Activated CD8-positive, alpha-beta T cell treated with anti-CD3 and anti-CD28 coated beads for 36 hours (primary cell): ENCODE measurements around the gene TMUB1. TPM values are rescaled to one million over a fixed set of nuclear protein-coding genes. Genes with fewer than 3 reads are reported as not detected.

Experiments
- ATAC-seq: fragments of 200-7000 bp; cut with Tn5 transposase; one replicate; pipeline ENCODE4 v1.10.0; 2021; ENCODE audit warnings: mild to moderate bottlenecking, moderate library complexity
- CTCF ChIA-PET: fragments of 350-600 bp; sonication (Branson Sonifier 250); formaldehyde crosslinking; loops from one replicate; lab custom pipeline; 2021; ENCODE audit warnings: antibody characterized with exemption; lab: Charles Lee
- POLR2A ChIA-PET: fragments of 350-600 bp; sonication (Branson Sonifier 250); formaldehyde crosslinking; loops from one replicate; lab custom pipeline; 2021; ENCODE audit warnings: antibody characterized with exemption; lab: Charles Lee
- DNase-seq: peaks from one replicate; pipeline ENCODE4 v3.0.0-alpha.2; 2020
- H3K27ac Mint-ChIP-seq: one replicate; pipeline ENCODE4 v1.8.0; 2021; ENCODE audit warnings: mild to moderate bottlenecking, mixed read lengths
- H3K27me3 Mint-ChIP-seq: one replicate; pipeline ENCODE4 v1.8.0; 2021; ENCODE audit warnings: mixed read lengths
- H3K36me3 Mint-ChIP-seq: one replicate; pipeline ENCODE4 v1.8.0; 2021; ENCODE audit warnings: low read depth, mixed read lengths
- H3K4me1 Mint-ChIP-seq: one replicate; pipeline ENCODE4 v1.8.0; 2021; ENCODE audit warnings: low read depth, mixed read lengths
- H3K4me3 Mint-ChIP-seq: one replicate; pipeline ENCODE4 v1.8.0; 2021; ENCODE audit warnings: mild to moderate bottlenecking, moderate library complexity, mixed read lengths
- H3K9me3 Mint-ChIP-seq: one replicate; pipeline ENCODE4 v1.8.0; 2021; ENCODE audit warnings: mixed read lengths
- CTCF ChIP-seq: fragments of 200-600 bp; IDR thresholded peaks from one replicate; pipeline ENCODE4 v1.8.0; 2022; ENCODE audit warnings: antibody characterized with exemption, mild to moderate bottlenecking
- intact Hi-C: fragments of 100-400 bp; cut with micrococcal nuclease; formaldehyde crosslinking; loops from one replicate; pipeline ENCODE4 v1.10.0; 2022
- total RNA-seq, 2 experiments: library from RNA; stranded (reverse); gene quantifications; one replicate each; pipeline ENCODE4 v1.2.3, GENCODE V29; 2021

TMUB1 gene
- total RNA-seq, 2 experiments from 2014 or later, result 59.7 to 64.2 TPM

DNA sequence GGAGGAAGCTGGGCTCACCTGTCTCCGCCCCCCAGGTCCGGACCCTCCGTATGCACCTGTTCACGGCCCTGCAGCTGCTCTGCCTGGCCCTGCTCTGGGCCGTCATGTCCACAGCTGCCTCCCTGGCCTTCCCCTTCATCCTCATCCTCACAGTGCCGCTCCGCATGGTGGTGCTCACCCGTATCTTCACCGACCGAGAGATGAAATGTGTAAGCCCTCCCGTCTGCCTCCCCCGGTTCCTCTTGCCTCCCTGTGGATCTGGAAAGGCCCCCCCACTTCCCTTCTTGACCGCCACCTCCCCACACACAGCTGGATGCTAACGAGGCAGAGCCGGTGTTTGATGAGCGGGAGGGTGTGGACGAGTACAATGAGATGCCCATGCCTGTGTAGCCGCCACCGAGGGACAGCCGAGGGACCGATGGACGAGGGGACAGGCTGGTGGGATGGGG lies 7.3 kb downstream of the TMUB1 start:
- no peak overlapping the region for H3K27ac Mint-ChIP-seq
- peaks cover 22% of the 10 kb centered on the region for H3K36me3 Mint-ChIP-seq
- H3K9me3 Mint-ChIP-seq, result no peaks in the 10 kb centered on the region

DNA sequence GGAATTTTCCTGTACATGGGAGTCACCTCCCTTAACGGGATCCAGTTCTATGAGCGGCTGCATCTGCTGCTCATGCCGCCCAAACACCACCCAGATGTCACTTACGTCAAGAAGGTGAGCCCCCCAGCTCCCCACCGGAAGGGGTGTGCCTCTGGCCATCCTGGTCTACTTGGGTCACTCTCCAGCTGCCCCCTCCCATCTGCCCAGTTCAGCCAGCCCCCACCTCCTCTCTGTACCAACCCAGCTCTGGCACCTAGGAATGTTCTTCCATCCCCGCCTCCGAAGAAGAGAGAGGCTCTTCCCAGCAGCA lies 7.7 kb downstream of the TMUB1 start:
- no peak for DNase-seq
- Mint-ChIP-seq H3K4me3 (no peak overlapping the region), H3K4me1 (peaks cover 18% of the 10 kb centered on the region), H3K27ac (no peak overlapping the region), H3K27me3 (no peaks in the 10 kb centered on the region), H3K36me3 (peaks cover 20% of the 10 kb centered on the region), H3K9me3 (no peaks in the 10 kb centered on the region)
- ChIA-PET CTCF (interaction anchor here (1.1 kb wide), 1 partner anchor 20 kb away, joined by 3 read pairs; no protein-coding TSS in a partner anchor), POLR2A (interaction anchor here (1.7 kb wide), 1 partner anchor 10 kb away, joined by 4 read pairs; no protein-coding TSS in a partner anchor)
- intact Hi-C loops, result no loop called here
- no peak for TF ChIP-seq CTCF
- ATAC-seq, result no peak

More for the DNA sequence above, 7.3 kb downstream of the TMUB1 start:
- no peak overlapping the region for H3K4me3 Mint-ChIP-seq
- CTCF ChIA-PET, result interaction anchor here (1.0 to 1.2 kb wide), 4 partner anchors 16 to 35 kb away, joined by 3 read pairs; no protein-coding TSS in a partner anchor
- DNase-seq (no peak), ATAC-seq (no peak)
- H3K27me3 Mint-ChIP-seq, result no peaks in the 10 kb centered on the region
- no peak for TF ChIP-seq CTCF
- intact Hi-C loops, result no loop called here
- H3K4me1 Mint-ChIP-seq, result peaks cover 18% of the 10 kb centered on the region
- POLR2A ChIA-PET, result interaction anchor here (1.1 to 2.1 kb wide), 3 partner anchors 8 to 25 kb away, joined by 3 to 7 read pairs (median 4); no protein-coding TSS in a partner anchor

- intact Hi-C loops, result no loop called here
- CTCF ChIA-PET, result interaction anchor here (1.1 kb wide), 1 partner anchor 20 kb away, joined by 3 read pairs; no protein-coding TSS in a partner anchor
- Mint-ChIP-seq H3K9me3 (no peaks in the 10 kb centered on the region), H3K4me1 (peaks cover 18% of the 10 kb centered on the region), H3K4me3 (no peak overlapping the region), H3K27ac (no peak overlapping the region), H3K36me3 (peaks cover 19% of the 10 kb centered on the region), H3K27me3 (no peaks in the 10 kb centered on the region)
- no peak for TF ChIP-seq CTCF
- POLR2A ChIA-PET, result interaction anchor here (1.2 to 1.7 kb wide), 2 partner anchors 10 to 16 kb away, joined by 3 to 4 read pairs; no protein-coding TSS in a partner anchor
- DNase-seq (no peak), ATAC-seq (no peak)
These were observed 8.3 kb downstream of the TMUB1 start for GRCh38 chr7:151074817-151075661.

GRCh38 chr7:151073990-151074389 lies 9.3 kb downstream of the TMUB1 start:
- H3K4me3 Mint-ChIP-seq, result no peak overlapping the region
- ATAC-seq (no peak), DNase-seq (no peak)
- peaks cover 12% of the 10 kb centered on the region for H3K4me1 Mint-ChIP-seq
- H3K27ac Mint-ChIP-seq, result peak overlapping the region; percentile 52
- POLR2A ChIA-PET, result interaction anchor here (1.2 kb wide), 1 partner anchor 15 kb away, joined by 3 read pairs; no protein-coding TSS in a partner anchor
- intact Hi-C loops, result no loop called here
- CTCF ChIA-PET, result interaction anchor here (1.6 kb wide), 1 partner anchor 55 kb away, joined by 3 read pairs; no protein-coding TSS in a partner anchor
- H3K36me3 Mint-ChIP-seq, result peaks cover 14% of the 10 kb centered on the region
- no peak for TF ChIP-seq CTCF
- H3K9me3 Mint-ChIP-seq, result no peaks in the 10 kb centered on the region
- no peaks in the 10 kb centered on the region for H3K27me3 Mint-ChIP-seq
